Activated CD8-positive, alpha-beta memory T cell treated with anti-CD3 and anti-CD28 coated beads for 24 hours (primary cell): ENCODE data around the gene SYNPR.
"Not testable (repeated sequence)": the region's sequence is repeated elsewhere in the genome, so short reads cannot be mapped to it uniquely, and the experiment has no call there.

Source experiments
- DNase-seq: peaks from one replicate; pipeline ENCODE4 v3.0.0-alpha.2; 2020

Gene SYNPR

DNA sequence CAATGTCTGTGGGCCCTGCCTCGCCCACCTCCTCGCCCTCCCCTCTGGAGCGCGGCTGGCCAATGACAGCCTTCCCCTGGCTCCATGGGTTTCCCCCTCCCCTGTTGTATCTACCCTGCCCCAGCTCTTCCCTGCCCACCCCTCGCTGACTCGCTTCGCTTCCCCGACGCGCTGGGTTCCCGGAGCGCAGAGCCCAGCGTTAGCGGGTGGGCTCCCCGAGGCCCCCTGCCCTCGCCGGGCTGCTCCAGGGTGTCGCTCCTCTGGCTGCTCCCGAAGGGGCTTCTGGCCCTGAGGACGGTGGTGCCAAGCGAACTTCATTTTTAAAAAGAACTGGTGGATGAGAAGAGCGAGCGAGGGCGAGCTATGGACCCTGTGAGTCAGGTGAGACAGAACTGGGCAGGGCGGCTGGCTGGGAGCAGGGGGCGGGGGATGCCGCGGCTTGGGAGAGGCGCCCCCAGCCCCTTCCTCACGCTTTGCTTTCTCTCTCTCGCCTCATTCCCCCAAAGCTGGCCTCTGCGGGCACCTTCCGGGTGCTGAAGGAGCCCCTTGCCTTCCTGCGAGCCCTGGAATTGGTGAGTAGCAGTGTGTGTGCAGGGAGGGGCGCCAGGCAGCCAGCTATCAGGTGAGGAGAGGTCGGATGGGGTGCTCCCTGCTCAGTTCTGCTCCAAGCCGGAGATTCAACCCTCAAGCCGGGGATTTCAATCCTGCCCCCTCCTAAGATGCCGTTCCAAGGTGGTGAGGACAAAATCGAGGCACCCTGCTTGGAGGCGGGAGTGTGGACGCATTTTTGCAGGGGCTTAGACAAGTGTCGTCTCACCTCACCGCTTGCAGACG is at the start of gene SYNPR:
Gene SYNPR, plus strand, starts transcription at position 138 of the 834 bp plus-strand sequence.
- no peak for DNase-seq

DNA sequence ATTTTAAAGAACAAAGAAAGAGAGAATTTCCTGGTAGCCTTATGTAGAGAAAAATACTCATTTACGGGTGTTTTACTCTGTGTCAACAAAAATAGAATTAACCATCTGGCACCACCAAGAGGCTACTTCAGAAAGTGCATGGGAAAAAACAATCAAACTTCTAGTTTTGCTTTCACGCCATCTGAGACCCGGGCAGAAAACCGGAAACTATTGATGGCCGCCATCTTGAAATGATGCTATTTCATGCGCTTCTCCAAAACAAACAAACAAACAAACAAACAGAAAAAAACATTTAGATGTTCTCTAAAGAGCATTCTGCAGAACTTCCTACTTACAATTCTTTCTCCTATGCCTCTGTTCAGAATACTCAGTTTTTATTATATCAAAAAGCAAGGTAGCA is 49.4 kb upstream of the SYNPR start:
- no peak for DNase-seq

DNA sequence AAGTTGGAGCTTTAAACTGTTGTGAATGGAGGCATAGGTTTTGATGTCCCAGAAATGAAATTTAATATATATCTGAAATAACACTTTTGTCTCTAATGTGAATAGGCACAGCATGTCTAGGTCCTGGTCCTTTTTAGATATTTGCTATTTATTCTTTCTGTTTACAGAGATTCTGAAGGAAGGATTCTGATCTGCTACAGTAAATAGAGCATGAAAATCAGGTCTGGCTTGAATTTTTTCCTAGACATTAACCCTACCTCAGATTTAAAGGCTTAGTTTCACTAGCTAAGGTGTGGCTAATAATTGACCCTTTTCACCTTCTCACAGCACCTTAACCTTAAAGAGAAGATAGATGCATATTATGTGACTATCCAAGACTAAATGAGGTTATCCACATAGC is 48.0 kb upstream of the SYNPR start:
- no peak for DNase-seq

DNA sequence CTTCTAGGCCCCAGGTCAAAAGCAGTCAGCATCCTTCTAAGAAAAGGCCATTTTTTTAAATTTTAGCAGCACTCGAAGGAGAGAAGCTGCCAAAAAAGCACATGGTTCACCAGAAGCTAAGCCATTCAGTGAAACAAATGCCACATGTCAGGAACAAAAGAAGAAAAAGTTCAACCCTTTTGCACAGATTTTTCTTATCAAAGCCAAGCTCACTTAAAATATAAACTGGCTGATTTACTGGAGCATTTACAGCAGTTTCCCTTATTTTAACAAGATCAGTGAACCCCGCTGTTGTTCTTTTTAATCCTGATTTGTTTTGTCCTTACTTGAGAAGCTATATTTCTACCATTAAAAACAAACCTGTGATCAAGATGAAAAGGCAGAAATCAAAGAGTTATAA is 46.5 kb upstream of the SYNPR start:
- no peak for DNase-seq

DNA sequence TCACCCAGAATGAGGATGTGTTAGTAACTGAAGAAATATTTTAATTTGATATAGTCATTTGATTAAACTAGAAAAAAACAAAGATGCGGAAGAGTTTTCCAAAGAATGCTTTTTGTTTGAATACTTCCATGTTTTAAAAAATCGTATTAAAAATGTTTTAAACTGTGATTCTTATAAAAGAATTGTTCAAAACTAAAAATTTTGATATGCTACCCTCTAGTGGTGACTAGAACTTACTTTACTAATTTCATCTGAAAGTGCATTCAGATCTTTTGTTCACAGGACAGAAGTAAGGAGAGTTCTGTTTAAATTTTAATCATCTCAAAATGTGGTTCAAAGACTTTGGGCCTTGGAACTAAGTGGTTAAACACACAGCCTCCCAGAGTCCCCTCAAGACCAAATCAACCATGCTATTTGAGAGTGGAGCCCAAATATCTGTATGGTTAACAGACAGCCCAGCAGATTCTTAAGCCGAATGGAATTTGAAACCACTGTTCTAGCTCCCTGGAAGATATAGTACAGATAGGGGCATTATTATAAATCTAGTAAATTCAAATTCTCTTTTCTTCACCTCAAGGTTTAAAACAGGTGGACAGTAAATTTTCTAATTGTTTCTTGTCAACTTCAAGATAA is 45.2 kb upstream of the SYNPR start:
- no peak for DNase-seq

DNA sequence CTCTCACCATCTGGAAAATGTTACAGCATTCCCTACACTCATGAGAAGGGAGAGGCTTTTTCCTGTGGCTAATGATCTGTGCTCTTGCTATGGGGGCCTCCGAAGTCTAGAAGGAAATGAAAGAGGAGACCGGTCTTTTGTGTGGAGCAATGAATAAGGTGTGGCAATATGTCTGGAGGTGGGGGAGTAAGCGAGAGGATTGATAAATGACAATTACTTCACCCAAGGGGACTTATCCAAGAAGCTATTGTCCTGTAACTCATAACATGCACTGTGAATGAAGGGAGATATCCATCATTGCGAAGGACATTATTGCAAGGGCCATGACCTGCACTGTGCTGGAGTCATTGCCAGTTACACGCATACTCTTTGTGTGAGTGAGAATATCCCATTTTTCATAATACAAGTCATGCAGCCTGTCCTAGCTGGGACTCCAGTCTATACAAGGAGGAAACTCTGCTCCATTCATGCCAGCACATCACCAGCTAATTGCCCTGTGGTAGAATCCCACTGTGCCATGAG is 37.7 kb upstream of the SYNPR start:
- no peak for DNase-seq

DNA sequence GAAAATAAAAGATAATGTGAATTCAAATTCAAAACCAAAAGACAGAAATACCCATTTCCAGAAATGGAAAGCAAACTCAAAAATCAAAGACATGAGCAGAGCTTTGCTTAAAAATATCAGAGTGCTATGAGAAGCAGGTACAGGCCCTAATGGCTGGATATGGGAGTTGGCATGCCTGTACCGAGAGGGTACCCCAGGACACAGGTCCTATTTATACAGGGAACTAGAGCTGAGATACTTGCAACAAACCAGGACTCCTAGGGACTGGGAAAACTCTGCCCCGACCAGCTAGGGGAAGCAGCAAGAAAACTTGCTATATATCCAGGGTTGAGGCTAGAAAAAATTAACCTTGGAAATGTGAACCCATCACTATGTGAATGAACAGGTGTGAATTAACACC is 36.0 kb upstream of the SYNPR start:
- DNase-seq: no peak

DNA sequence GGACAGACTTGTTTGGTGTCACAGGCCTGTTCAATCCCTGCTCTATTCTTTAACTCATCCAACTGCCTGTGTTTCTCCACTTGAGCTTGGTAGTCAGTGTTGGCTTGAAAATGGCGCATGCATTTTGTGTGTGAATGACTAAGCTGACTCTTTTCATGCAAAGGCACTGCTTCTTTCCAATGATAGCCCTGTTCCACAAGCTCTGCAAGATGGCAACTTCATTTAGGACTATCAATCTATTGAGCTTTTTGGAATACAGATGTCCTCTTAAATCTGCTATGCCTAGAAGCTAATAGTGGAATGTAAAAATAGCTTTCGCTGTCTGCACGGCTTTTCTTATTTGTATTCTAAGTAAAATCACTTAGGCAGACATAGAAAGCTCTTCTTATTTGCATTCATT is 33.6 kb upstream of the SYNPR start:
- DNase-seq: no peak

DNA sequence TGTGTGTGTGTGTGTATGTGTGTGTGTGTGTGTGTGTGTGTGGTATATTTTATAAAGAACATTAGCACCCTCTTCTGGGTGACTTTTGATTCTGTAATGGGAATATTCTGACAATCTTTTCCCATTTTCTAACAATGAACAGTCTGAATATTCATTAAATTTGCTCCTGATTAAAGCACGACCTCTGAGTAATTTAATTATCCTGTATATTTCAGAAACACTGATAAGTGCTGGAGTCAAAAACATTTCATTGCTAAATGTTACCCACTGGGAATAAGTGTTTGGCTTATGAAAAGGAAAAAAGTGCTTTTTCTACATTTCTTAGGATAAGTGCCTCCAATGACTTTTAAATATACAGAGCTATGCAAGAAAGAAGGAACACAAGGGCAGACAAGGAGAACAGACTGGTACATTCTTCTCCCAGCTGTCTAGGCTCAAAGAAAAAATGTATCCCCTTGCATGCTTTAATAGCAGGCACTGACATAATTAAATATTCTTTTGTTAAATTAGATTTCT is 32.3 kb upstream of the SYNPR start:
- no peak for DNase-seq

DNA sequence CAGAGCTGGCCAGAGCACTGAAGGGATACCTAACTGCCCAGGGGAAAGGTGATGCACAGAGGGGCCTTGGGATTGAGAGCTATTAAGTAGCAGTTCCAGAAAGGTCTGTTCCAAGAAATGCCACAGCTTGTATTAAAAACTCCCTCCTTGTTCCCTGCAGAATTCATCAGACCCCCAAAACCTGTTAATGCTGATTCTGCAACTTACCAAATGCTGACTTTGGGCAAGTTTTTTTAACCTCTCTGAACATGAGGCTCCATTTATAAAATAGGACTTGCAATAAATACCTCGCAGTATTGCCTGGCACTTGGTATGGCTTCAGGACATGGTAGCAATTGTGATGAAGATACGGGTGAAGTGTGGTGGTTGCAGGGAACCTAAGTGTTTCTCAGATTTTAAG is 30.1 kb upstream of the SYNPR start:
- DNase-seq: no peak

DNA sequence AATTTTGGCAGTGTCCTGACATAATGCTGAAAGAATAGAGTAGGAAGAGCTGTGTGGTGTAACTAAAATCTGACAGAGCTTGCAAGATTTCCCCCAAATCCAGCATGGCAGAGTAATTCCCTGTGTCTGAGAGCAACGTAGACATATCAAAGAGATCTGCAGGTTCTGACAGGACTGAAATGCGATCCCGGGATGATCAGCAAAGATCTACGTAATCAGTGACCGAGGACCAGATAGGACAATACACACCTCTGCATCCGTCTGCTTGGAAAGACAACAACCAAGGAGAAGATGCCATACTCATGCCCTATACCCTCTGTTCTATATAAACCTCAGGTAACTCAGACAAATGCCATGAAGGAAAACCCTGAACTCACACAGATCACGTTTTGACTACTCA is 26.6 kb upstream of the SYNPR start:
- no peak for DNase-seq

DNA sequence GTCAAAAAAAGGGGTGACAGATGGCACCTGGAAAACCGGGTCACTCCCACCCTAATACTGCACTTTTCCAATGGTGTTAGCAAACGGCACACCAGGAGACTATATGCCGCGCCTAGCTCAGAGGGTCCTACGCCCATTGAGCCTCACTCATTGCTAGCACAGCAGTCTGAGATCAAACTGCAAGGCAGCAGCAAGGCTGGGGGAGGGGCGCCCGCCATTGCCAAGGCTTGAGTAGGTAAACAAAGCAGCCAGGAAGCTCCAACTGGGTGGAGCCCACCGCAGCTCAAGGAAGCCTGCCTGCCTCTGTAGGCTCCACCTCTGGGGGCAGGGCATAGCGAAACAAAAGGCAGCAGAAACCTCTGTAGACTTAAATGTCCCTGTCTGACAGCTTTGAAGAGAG is 22.3 kb upstream of the SYNPR start:
- DNase-seq: not testable (repeated sequence)

DNA sequence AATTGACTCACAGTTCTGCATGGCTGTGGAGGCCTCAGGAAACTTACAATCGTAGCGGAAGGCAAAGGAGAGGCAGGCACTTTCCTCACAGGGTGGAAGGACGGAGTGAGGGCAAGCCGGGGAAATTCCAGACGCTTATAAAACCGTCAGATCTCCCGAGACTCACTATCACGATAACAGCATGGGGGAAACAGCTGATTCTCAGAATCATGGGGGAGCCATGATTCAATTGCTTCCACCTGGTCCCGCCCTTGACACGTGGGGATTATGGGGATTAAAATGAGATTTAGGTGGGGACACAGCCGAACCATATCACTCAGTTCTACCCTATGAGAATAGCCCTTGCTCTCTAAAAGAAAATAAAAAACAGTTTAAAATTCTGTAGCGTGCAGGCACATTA is 13.4 kb upstream of the SYNPR start:
- DNase-seq: no peak

DNA sequence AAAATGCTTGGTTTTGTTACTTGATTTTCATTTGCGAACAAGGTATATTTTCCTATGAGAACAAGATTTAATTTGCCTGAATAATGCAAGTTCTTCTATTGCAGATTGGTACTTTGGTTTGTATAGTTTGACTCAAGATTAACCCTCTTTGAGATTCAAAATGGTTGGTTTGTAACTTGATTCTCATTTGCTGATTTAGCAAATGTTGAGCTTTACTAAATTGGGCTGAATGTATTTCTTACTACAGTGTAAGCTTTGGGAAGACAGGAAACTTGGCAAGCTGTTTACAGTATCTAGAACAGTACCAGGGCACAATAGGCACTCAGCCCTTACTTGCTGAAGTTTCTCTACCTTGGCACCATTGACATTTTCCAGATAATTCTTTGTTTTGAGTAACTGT is 3.7 kb upstream of the SYNPR start:
- no peak for DNase-seq

DNA sequence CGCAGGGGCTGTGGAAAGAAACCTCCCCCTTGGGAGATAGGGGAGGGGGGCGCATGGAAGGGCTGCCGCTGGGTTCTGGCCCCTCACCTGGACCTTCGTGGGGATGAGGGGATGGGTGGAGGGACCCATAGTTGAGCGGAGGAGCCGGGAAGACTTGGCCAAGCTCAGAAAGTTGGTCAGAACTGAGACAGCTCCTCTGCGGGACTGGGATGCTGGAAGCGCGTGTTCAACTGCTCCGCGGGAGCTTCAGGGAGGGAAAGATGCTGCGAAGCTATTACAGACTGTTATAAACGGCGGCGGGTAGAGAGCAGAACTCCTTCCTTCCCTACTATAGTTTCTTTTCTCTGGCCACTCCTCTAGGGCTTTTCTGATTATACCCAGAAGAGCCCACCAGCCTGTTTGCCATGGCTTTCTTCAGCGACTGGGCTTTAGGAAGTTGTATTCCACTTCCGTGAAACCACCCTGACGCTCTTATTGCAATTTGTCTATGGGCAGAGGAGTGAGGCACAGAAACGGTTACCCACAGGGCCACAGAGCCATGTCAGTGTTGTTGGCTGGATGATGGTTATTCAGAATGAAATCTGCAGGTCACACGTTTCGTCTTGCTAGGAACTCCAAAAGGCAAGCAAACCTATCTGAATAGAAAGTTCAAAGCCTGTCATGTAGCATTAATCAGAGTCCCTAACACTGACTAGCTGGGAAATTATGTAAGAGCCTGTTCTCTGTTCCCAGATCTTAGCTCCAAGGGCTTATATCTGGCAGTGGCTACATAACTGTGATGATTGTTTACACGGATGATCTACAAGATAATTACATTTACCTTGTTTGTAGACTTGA is 1.1 kb downstream of the SYNPR start:
- no peak for DNase-seq

DNA sequence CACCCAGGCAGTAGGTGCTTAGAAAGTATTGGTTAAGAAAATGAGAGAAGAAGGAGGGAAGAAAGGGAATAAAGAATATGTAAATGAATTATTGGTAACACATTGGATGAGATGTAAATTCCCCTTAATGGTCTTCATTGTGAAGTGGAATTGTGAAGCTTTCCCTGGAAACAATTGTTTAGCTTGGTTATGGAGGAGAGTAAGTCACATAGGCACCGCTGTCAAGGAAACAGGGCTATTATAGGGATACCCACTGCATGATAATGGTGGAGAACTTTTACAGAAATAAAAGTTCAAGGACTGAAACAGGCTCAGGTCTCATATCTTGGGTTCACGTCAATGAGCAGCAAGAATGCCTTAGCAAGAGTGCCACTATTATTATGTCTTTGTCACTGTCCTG is 9.5 kb downstream of the SYNPR start:
- no peak for DNase-seq

DNA sequence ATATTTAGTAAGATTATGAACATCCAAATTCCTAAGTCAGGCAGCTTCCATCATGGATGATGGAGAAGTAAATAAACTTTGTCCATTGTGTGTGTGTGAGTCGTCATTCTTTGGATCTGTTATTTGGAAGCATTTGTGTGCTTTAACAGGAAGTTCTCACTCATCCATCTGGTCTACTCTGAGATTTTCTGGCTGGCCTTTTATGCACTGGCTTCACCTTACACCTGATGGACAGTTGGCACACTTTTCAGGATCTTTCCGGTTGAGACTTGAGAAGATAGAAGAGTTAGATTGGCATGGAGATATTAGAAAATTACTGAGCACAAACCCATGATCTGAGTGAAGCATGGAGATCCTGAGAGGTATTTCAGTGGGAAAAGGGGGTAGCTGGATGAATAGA is 12.6 kb downstream of the SYNPR start:
- DNase-seq: no peak

DNA sequence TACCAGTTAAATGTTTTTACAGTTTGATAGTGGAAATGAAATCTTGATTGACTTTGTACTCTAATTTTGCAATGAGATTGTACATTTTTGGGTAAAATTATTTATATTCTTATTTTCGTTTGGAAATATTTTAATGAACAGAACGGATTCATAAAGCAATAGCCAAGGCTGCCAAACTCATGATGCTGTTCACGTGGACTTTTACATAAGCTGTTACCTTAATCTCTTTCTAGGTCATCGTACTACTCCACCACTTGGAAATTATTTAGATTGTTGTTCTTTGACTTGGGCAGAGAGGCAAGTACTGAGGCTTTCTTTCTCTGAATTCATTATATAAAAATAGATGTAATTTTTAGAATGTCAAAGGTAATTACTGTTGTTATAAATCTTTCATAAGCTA is 16.2 kb downstream of the SYNPR start:
- DNase-seq: no peak

DNA sequence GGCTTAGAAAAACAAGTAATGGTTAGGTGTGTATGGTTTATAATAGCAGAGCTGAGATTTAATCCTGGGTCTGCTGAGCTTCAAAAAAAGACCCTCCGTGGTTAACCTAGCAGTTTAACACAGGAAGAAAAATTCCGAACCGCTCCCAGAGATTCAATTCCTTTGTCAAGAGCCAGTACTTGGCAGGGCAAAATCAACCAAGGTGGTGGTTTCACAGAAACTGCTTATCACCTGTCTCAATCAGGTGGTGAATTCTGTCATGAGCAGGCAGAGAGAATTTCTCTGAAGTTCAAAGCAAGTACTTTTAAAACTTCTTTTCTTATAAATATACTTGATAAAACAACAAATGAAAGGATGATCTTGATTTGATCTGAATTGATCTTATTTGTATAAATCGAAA is 17.2 kb downstream of the SYNPR start:
- DNase-seq: no peak

DNA sequence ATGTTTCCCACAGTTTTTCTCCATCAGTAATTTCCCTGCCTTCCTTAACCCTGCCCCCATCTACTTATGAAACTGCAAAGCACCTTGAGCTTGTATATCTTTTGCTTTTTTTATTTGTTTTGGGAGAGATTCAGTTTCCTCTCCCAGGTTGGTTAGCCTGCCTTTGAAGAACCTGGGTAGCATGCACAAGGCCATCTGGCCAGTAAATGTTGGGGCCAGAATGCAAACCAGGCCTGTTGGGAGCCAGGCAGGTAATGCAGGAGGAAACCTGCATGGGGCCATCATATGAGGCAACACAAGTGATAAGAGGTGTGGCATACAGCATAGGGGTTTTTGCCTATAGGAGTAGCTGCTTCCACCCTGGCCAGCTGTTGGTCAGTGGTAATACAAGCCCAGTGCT is 17.7 kb downstream of the SYNPR start:
- DNase-seq: no peak

DNA sequence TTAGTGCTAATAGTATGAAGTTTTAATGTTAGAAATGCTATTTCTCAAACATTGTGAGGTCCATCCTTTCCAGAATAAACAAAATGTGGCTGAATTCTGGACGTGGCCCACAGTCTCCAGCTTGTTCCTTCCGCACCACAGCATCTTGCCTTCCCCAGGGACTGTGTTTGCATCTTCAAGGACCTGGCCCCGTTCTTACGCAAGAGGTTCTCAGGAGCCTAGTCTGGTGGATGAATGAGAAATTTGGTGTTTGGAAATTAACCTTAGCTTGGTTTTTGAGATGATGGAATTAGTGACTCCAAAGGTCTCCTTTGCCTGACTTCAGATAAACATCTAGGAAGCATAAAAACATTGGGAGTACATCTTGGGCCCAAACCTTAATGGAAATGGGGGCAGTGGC is 18.1 kb downstream of the SYNPR start:
- no peak for DNase-seq

DNA sequence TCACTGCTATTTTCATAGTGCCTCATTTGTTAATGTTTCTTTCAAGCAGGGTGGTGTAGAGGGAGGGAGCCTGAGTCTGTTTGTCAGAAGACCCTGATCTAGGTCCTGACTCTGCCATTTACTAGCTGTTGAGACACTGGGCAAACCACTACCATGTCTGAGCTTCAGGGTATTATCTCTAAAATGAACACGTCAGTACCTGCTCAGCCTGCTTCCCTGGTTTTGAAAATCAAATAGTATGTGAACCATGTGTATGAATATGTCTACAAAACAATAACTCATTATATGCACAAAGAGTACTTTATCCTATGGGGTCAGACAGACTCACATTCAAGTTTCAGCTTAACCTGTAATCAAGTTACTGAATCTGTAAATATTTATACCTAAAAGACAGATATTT is 25.1 kb downstream of the SYNPR start:
- DNase-seq: no peak

DNA sequence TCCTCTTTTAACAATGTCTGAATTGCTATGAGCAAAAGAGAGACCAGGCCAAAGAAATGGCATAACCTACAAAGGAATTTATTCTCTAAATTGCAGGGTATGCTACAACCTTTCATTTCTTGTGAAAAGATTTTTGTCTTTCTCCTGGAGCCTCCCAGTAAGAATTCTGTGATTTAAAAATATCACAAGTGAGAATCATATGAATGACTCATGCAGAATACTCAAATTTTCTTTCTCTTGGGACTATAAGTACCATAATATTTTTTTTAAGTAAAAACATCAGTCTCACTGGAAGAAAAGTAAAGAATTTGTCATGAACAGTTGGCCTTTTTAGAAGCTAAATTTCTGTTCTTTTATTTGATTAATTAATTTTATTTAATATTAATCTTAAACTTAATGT is 26.3 kb downstream of the SYNPR start:
- no peak for DNase-seq
